Measurements from ENCODE around the gene FGF19. TPM values are rescaled to one million over a fixed set of nuclear protein-coding genes. Genes with fewer than 3 reads are reported as not detected.

Gene FGF19
- total RNA-seq, 6 donors from 2014 or later: 0.23 to 0.24 TPM; not detected in 4

DNA sequence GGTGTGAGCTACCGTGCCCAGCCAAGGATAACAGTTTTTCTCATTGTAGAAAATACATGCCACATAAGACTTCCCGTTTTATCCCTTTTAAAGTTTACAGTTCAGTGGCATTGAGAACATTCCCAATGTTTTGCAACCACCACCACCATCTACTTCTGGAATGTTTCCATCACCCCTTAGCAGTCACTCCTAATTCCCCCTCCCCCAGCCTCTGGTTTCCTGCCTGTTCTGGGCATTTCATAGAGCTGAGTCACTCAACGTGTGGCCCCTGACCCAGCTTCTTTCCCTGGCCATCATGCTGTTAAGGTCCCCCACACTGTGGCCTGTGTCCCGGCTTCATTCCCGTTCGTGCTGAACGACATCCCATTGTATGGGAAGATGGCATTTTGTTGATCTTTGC is 40.6 kb upstream of the FGF19 start:
- 31 to 36% methylated on average over 7 of the region's 7 CpGs for WGBS, 2 donors
- TF ChIP-seq, protein P1, sequence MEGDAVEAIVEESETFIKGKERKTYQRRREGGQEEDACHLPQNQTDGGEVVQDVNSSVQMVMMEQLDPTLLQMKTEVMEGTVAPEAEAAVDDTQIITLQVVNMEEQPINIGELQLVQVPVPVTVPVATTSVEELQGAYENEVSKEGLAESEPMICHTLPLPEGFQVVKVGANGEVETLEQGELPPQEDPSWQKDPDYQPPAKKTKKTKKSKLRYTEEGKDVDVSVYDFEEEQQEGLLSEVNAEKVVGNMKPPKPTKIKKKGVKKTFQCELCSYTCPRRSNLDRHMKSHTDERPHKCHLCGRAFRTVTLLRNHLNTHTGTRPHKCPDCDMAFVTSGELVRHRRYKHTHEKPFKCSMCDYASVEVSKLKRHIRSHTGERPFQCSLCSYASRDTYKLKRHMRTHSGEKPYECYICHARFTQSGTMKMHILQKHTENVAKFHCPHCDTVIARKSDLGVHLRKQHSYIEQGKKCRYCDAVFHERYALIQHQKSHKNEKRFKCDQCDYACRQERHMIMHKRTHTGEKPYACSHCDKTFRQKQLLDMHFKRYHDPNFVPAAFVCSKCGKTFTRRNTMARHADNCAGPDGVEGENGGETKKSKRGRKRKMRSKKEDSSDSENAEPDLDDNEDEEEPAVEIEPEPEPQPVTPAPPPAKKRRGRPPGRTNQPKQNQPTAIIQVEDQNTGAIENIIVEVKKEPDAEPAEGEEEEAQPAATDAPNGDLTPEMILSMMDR (IDR thresholded peaks at IDR 0.05): no peak
- TF ChIP-seq POLR2AphosphoS5 (IDR thresholded peaks at IDR 0.05) (no peak), POLR2A (IDR thresholded peaks at IDR 0.05) (no peak), EP300 (IDR thresholded peaks at IDR 0.05) (no peak)
- Histone ChIP-seq H3K4me3 (no peak overlapping the region), H3K27ac (no peak overlapping the region), H3K36me3 (no peaks in the 10 kb centered on the region), H3K4me1 (no peaks in the 10 kb centered on the region), H3K27me3 (no peaks in the 10 kb centered on the region), H3K9me3 (no peaks in the 10 kb centered on the region)
- ATAC-seq (ENCODE audit: low FRiP score in 2 of 2) (no peak), DNase-seq (peak in 1 of 2 donors; percentile 31)

DNA sequence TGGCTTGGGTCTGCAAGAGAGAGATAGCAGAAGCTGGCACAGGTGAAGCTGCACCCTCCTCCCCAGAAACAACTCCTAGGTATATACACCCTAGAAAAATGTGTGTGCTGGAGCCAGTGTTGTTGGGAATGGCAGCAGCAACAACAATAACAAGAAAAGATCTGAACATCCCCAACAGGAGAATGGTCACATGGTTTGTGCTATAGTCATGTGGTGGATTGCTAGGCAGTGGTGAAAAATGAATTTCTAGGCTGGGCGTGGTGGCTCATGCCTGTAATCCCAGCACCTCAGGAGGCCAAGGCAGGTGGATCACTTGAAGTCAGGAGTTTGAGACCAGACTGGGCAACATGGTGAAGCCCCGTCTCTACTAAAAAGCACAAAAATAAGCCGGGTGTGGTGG is 31.0 kb upstream of the FGF19 start:
- Histone ChIP-seq H3K27ac (no peak overlapping the region), H3K4me1 (no peaks in the 10 kb centered on the region), H3K36me3 (no peaks in the 10 kb centered on the region), H3K4me3 (no peak overlapping the region), H3K27me3 (no peaks in the 10 kb centered on the region), H3K9me3 (peaks cover 6 to 26% (median 22%) of the 10 kb centered on the region in 4 donors)
- ATAC-seq (ENCODE audit: low FRiP score in 2 of 2): no peak
- TF ChIP-seq POLR2A (IDR thresholded peaks at IDR 0.05): no peak
- no peak for TF ChIP-seq EP300 (IDR thresholded peaks at IDR 0.05)
- TF ChIP-seq POLR2AphosphoS5 (IDR thresholded peaks at IDR 0.05): no peak
- TF ChIP-seq, protein P1 (IDR thresholded peaks at IDR 0.05): no peak
- DNase-seq: no peak
- 90 to 96% methylated on average over 3 of the region's 3 CpGs for WGBS, 2 donors

DNA sequence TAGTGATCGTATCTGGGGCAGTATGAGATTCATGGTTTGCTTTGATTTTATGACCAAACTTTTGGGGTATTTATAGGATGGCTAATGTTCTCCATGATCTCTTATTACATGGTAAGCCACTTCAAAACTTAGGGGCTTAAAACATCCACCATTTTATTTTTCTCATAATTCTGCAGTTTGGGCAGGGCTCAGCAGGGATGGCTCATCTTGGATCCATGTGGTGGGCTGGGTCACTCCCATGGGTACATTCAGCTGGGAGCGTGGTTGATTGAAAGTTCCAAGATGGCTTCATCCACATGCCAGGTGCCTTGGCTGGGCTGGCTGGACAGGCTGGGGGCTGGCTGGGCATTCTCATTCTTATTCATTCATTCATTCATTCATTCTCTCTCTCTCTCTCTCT is 30.5 kb upstream of the FGF19 start:
- H3K9me3 ChIP-seq: peaks cover 6 to 26% (median 22%) of the 10 kb centered on the region in 4 donors
- TF ChIP-seq POLR2A (IDR thresholded peaks at IDR 0.05) (no peak), EP300 (IDR thresholded peaks at IDR 0.05) (no peak), POLR2AphosphoS5 (IDR thresholded peaks at IDR 0.05) (no peak)
- TF ChIP-seq, protein P1 (IDR thresholded peaks at IDR 0.05): no peak
- no peak overlapping the region for H3K4me3 ChIP-seq
- H3K36me3 ChIP-seq: no peaks in the 10 kb centered on the region
- H3K4me1 ChIP-seq: no peaks in the 10 kb centered on the region
- no peak overlapping the region for H3K27ac ChIP-seq
- no peaks in the 10 kb centered on the region for H3K27me3 ChIP-seq
- WGBS, 2 donors: 90 to 92% methylated on average over 2 of the region's 2 CpGs
- ATAC-seq (ENCODE audit: low FRiP score in 2 of 2) (no peak), DNase-seq (no peak)

DNA sequence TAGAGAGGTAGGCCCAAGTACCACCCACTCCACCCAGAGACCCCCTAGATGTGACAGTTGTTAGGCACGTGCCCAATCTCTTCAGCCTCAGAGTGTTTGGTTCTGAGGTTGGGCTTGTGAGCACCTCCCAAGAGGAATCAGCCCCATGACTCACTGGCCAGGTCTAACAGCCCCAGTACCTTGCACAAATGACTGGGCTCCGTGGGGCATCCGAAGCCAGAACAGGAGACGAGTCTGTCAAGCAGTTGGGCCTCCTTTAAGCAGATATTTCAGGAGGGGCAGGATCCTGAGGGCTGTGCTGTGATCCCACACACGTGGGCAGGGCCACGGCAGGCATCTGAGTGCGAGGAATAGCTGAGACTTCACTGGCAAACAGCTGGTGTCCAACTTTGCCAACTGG is 29.1 kb upstream of the FGF19 start:
- no peaks in the 10 kb centered on the region for H3K36me3 ChIP-seq
- 75 to 100% methylated on average over 2 to 7 of the region's 7 CpGs for WGBS, 2 donors
- peaks cover 6 to 14% (median 13%) of the 10 kb centered on the region in 4 donors for H3K9me3 ChIP-seq
- TF ChIP-seq POLR2AphosphoS5 (IDR thresholded peaks at IDR 0.05): no peak
- no peak for TF ChIP-seq POLR2A (IDR thresholded peaks at IDR 0.05)
- TF ChIP-seq EP300 (IDR thresholded peaks at IDR 0.05): no peak
- TF ChIP-seq, protein P1 (IDR thresholded peaks at IDR 0.05): no peak
- no peaks in the 10 kb centered on the region for H3K27me3 ChIP-seq
- H3K27ac ChIP-seq: no peak overlapping the region
- no peak for ATAC-seq (ENCODE audit: low FRiP score in 2 of 2)
- no peak overlapping the region for H3K4me3 ChIP-seq
- H3K4me1 ChIP-seq: no peaks in the 10 kb centered on the region
- no peak for DNase-seq

DNA sequence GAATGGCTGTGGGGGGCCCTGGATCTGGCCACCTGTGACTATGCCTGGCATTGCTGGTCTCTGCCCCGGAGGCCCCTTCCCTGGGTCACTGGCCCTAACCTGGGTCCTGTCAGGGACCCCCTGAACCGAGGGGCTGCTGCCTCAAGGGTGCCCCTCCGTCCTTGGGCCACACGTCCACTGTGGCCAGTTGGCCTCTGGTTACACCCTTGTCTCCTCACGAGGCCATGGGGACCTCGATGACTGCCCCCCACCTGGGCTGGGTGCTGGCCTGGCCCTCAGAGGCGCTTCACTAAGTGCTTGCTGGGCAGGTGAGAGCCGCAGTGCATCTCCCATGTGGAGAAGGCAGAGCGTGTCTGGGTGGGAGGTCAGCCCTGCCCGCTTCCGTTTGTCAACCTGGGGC is 27.3 kb upstream of the FGF19 start:
- no peaks in the 10 kb centered on the region for H3K4me1 ChIP-seq
- H3K27ac ChIP-seq: no peak overlapping the region
- WGBS, 2 donors: 85 to 87% methylated on average over 4 to 7 of the region's 11 CpGs
- H3K4me3 ChIP-seq: no peak overlapping the region
- ATAC-seq (ENCODE audit: low FRiP score in 2 of 2): no peak
- TF ChIP-seq, protein P1 (IDR thresholded peaks at IDR 0.05): no peak
- TF ChIP-seq POLR2A (IDR thresholded peaks at IDR 0.05) (no peak), POLR2AphosphoS5 (IDR thresholded peaks at IDR 0.05) (no peak), EP300 (IDR thresholded peaks at IDR 0.05) (no peak)
- H3K36me3 ChIP-seq: no peaks in the 10 kb centered on the region
- H3K9me3 ChIP-seq: peaks cover 6 to 13% (median 12%) of the 10 kb centered on the region in 4 donors
- peak in 1 of 2 donors; percentile 71 for DNase-seq
- H3K27me3 ChIP-seq: no peaks in the 10 kb centered on the region
